Trophoblast cell (in vitro differentiated cells and primary cell): ENCODE data around the gene TLR1. TPM values are rescaled to one million over a fixed set of nuclear protein-coding genes. Genes with fewer than 3 reads are reported as not detected.

ENCODE experiments used
- DNase-seq, 2 donors: peaks; one replicate each; pipeline ENCODE4 v3.0.0-alpha.2; 2016
- H2AFZ ChIP-seq: 2 replicates; pipeline ENCODE4 v1.6.1; 2013; ENCODE audit warnings: low read length, moderate library complexity, mild to moderate bottlenecking; ENCODE audit not compliant: insufficient read depth, poor library complexity
- H2AK5ac ChIP-seq: 2 replicates; pipeline ENCODE4 v1.6.1; 2013; ENCODE audit warnings: mild to moderate bottlenecking, low read length
- H2BK120ac ChIP-seq: 2 replicates; pipeline ENCODE4 v1.6.1; 2013; ENCODE audit warnings: low read length, mild to moderate bottlenecking, moderate library complexity; ENCODE audit not compliant: insufficient read depth, poor library complexity
- H2BK12ac ChIP-seq: 2 replicates; pipeline ENCODE4 v1.6.1; 2013; ENCODE audit warnings: mild to moderate bottlenecking, low read length, moderate library complexity
- H2BK5ac ChIP-seq: 2 replicates; pipeline ENCODE4 v1.6.1; 2013; ENCODE audit warnings: low read length, low read depth, moderate library complexity, mild to moderate bottlenecking; ENCODE audit not compliant: poor library complexity
- H3K14ac ChIP-seq: 2 replicates; pipeline ENCODE4 v1.6.1; 2013; ENCODE audit warnings: mild to moderate bottlenecking, low read length
- H3K18ac ChIP-seq: 2 replicates; pipeline ENCODE4 v1.6.1; 2013; ENCODE audit warnings: mild to moderate bottlenecking, low read length
- H3K23ac ChIP-seq: 2 replicates; pipeline ENCODE4 v1.6.1; 2013; ENCODE audit warnings: low read length
- H3K27ac ChIP-seq: 2 replicates; pipeline ENCODE4 v1.5.1; 2013; ENCODE audit warnings: low read depth, mild to moderate bottlenecking, inconsistent platforms, low read length, moderate library complexity
- H3K27me3 ChIP-seq: 2 replicates; pipeline ENCODE4 v1.6.1; 2013; ENCODE audit warnings: inconsistent platforms, mild to moderate bottlenecking, low read length, moderate library complexity; ENCODE audit not compliant: insufficient read depth
- H3K36me3 ChIP-seq, 2 experiments: 1 replicate in 1 of 2; 2 replicates in 1 of 2; pipeline ENCODE4 v1.6.1; 2013; ENCODE audit warnings: low read length in 2 of 2, mild to moderate bottlenecking in 2 of 2, moderate library complexity in 1 of 2; ENCODE audit not compliant: insufficient read depth in 2 of 2, control insufficient read depth in 1 of 2
- H3K4ac ChIP-seq: 2 replicates; pipeline ENCODE4 v1.6.1; 2013; ENCODE audit warnings: low read depth, mild to moderate bottlenecking, low read length, moderate library complexity
- H3K4me1 ChIP-seq, 2 experiments: 1 replicate in 1 of 2; 2 replicates in 1 of 2; pipeline ENCODE4 v1.6.1; 2013; ENCODE audit warnings: low read length in 2 of 2, mild to moderate bottlenecking in 2 of 2, moderate library complexity in 1 of 2; ENCODE audit not compliant: insufficient read depth in 2 of 2, control insufficient read depth in 1 of 2
- H3K4me2 ChIP-seq: 2 replicates; pipeline ENCODE4 v1.6.1; 2013; ENCODE audit warnings: inconsistent platforms, mild to moderate bottlenecking, low read length, moderate library complexity
- H3K4me3 ChIP-seq: 2 replicates; pipeline ENCODE4 v1.5.1; 2013; ENCODE audit warnings: mild to moderate bottlenecking, low read depth, low read length, inconsistent platforms
- H3K79me1 ChIP-seq: one replicate; pipeline ENCODE4 v1.6.1; 2013; ENCODE audit warnings: low read length
- H3K79me2 ChIP-seq: 2 replicates; pipeline ENCODE4 v1.6.1; 2013; ENCODE audit warnings: low read length, mild to moderate bottlenecking; ENCODE audit not compliant: control insufficient read depth, insufficient read depth, poor library complexity
- H3K9ac ChIP-seq: 2 replicates; pipeline ENCODE4 v1.6.1; 2013; ENCODE audit warnings: mild to moderate bottlenecking, low read length
- H3K9me3 ChIP-seq: 2 replicates; pipeline ENCODE4 v1.6.1; 2013; ENCODE audit warnings: low read depth, mild to moderate bottlenecking, control low read depth, inconsistent platforms, low read length; ENCODE audit not compliant: insufficient read depth
- H4K12ac ChIP-seq: 2 replicates; pipeline ENCODE4 v1.6.1; 2013; ENCODE audit warnings: low read depth, mild to moderate bottlenecking, low read length, moderate library complexity
- H4K8ac ChIP-seq: 2 replicates; pipeline ENCODE4 v1.6.1; 2013; ENCODE audit warnings: low read depth, mild to moderate bottlenecking, low read length, moderate library complexity
- H4K91ac ChIP-seq: one replicate; pipeline ENCODE4 v1.6.1; 2013; ENCODE audit warnings: low read depth, mild to moderate bottlenecking, low read length, moderate library complexity
- WGBS: extraction: QIAGEN DNeasy Blood & Tissue Kit; methylation state at CpG from one replicate; pipeline ENCODE4 v1.1.7; 2013; ENCODE audit warnings: missing lambda C conversion rate; ENCODE audit not compliant: insufficient read length, insufficient coverage; ENCODE audit errors: extremely low coverage; 5-methylcytosine and 5-hydroxymethylcytosine counted together
- polyA plus RNA-seq: library from polyadenylated mRNA; stranded (reverse); fragments of 200-250 nt; gene quantifications from 2 replicates; pipeline ENCODE4 v1.2.3, GENCODE V29; 2013

The TLR1 gene, protein sequence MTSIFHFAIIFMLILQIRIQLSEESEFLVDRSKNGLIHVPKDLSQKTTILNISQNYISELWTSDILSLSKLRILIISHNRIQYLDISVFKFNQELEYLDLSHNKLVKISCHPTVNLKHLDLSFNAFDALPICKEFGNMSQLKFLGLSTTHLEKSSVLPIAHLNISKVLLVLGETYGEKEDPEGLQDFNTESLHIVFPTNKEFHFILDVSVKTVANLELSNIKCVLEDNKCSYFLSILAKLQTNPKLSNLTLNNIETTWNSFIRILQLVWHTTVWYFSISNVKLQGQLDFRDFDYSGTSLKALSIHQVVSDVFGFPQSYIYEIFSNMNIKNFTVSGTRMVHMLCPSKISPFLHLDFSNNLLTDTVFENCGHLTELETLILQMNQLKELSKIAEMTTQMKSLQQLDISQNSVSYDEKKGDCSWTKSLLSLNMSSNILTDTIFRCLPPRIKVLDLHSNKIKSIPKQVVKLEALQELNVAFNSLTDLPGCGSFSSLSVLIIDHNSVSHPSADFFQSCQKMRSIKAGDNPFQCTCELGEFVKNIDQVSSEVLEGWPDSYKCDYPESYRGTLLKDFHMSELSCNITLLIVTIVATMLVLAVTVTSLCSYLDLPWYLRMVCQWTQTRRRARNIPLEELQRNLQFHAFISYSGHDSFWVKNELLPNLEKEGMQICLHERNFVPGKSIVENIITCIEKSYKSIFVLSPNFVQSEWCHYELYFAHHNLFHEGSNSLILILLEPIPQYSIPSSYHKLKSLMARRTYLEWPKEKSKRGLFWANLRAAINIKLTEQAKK
- polyA plus RNA-seq: 0.40 and 0.44 TPM in 2 replicates

DNA sequence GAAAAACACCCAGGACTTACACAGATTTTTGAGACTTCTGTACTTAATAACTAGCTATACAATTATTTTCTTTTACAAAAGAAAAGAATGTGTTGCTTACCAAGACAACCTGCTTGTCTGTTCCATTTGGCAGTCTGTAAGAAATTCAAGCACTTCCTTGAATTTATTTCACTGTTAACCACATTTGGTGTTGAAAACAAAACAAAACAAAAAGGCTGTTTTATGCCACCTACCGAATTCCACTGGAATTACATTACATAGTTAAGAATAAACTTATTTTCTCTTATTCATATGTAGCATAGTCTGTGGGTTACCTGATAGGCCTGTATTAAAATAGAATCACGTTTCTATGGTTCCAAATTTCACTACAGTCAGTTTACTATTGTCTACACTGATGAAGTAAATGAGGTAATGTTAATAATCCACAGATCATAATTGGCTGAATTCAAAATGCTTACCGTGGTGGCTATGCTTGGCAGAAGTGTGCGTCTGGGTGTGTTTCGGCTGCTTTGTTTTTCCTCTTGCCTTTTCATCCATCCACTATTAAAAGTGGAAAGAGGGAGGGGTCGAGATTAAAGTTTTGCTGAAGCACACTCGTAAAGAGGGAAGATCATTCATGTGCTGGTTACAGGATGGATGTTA is at the start of gene TLR1:
Gene TLR1 (minus strand): TSS at position 138 of the 642 bp plus-strand sequence. CDS start 5,960 bp downstream, outside the sequence.
- no peak within 1 kb of the TSS for H4K12ac ChIP-seq
- H2BK12ac ChIP-seq: no peak within 1 kb of the TSS
- H3K79me2 ChIP-seq: no peaks in the 10 kb centered on the region
- no peaks in the 10 kb centered on the region for H3K27me3 ChIP-seq
- H3K36me3 ChIP-seq: peaks cover 0 to 3% of the 10 kb centered on the region in 2 experiments
- peak in 1 of 2 donors; percentile 64 for DNase-seq
- H2BK120ac ChIP-seq: no peak within 1 kb of the TSS
- no peak within 1 kb of the TSS for H3K27ac ChIP-seq
- H3K9me3 ChIP-seq: peaks cover 8% of the 10 kb centered on the region
- no peak within 1 kb of the TSS for H3K4ac ChIP-seq
- WGBS: no CpG with 5 or more reads among the region's 7 CpGs
- H4K8ac ChIP-seq: no peak within 1 kb of the TSS
- no peak within 1 kb of the TSS for H2BK5ac ChIP-seq
- no peak within 1 kb of the TSS for H3K23ac ChIP-seq
- H3K4me1 ChIP-seq: no peaks in the 10 kb centered on the region
- no peak within 1 kb of the TSS for H3K4me3 ChIP-seq
- no peak within 1 kb of the TSS for H2AFZ ChIP-seq
- no peak within 1 kb of the TSS for H3K14ac ChIP-seq
- no peaks in the 10 kb centered on the region for H3K79me1 ChIP-seq
- no peak within 1 kb of the TSS for H2AK5ac ChIP-seq
- H3K18ac ChIP-seq: no peak within 1 kb of the TSS
- no peak within 1 kb of the TSS for H4K91ac ChIP-seq
- H3K4me2 ChIP-seq: no peak within 1 kb of the TSS
- no peak within 1 kb of the TSS for H3K9ac ChIP-seq

DNA sequence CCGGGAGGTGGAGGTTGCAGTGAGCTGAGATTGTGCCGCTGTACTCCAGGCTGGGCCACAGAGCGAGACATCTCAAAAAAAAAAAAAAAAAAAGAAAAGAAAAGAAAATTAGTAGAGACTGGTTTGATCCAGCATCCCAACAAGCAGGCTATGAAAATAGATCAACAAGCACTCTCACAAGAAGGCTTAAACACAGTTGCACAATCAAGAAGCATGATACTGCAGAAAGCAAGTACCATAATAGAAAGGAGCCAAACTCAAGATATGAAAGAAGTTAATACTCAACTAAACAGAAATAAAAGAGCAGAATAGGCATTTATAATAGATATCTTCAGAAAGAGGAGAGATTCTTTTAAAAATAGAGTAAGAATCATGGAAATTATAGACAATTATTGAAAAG is 41.4 kb upstream of the TLR1 start:
- Histone ChIP-seq H3K4ac (no peak overlapping the region), H3K4me2 (no peak overlapping the region), H3K4me1 (no peaks in the 10 kb centered on the region), H3K18ac (no peak overlapping the region), H2AK5ac (no peak overlapping the region), H2BK120ac (no peak overlapping the region), H4K91ac (no peak overlapping the region), H2BK5ac (no peak overlapping the region), H3K79me2 (no peaks in the 10 kb centered on the region), H4K8ac (no peak overlapping the region), H3K27ac (no peak overlapping the region), H3K9ac (no peak overlapping the region), H2AFZ (no peak overlapping the region), H3K9me3 (peaks cover 3% of the 10 kb centered on the region), H3K79me1 (no peaks in the 10 kb centered on the region), H4K12ac (no peak overlapping the region), H3K4me3 (no peak overlapping the region), H2BK12ac (no peak overlapping the region), H3K23ac (no peak overlapping the region), H3K27me3 (no peaks in the 10 kb centered on the region), H3K36me3 (no peaks in the 10 kb centered on the region), H3K14ac (no peak overlapping the region)
- no CpG with 5 or more reads among the region's 3 CpGs for WGBS
- no peak for DNase-seq

DNA sequence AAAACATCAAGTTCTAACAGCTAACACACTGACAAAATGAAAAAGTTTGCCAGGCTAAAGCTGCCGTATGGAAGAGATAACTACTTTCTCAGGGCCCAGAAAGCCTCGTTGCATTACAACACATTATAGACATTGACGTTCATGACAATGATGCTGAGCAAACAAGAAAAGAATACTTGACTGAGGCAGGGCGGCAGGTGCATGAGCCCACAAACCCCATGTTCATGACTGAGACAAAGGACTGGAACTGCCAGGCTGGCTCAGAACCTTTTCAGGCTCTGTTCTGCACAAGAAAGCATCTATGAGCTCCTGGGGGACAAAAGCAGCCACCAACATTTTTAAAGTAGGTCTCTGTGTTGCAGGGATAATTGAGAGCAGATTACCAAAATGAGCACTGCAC is 38.4 kb upstream of the TLR1 start:
- Histone ChIP-seq H3K9ac (no peak overlapping the region), H2BK120ac (no peak overlapping the region), H3K4me2 (no peak overlapping the region), H3K36me3 (no peaks in the 10 kb centered on the region), H3K9me3 (peaks cover 3% of the 10 kb centered on the region), H2BK5ac (no peak overlapping the region), H3K27ac (no peak overlapping the region), H4K8ac (no peak overlapping the region), H3K79me1 (no peaks in the 10 kb centered on the region), H3K4me3 (no peak overlapping the region), H4K91ac (no peak overlapping the region), H3K23ac (no peak overlapping the region), H2AFZ (no peak overlapping the region), H3K4me1 (no peaks in the 10 kb centered on the region), H3K18ac (no peak overlapping the region), H3K4ac (no peak overlapping the region), H3K14ac (no peak overlapping the region), H2AK5ac (no peak overlapping the region), H3K79me2 (no peaks in the 10 kb centered on the region), H4K12ac (no peak overlapping the region), H2BK12ac (no peak overlapping the region), H3K27me3 (no peaks in the 10 kb centered on the region)
- DNase-seq: no peak
- WGBS: no CpG with 5 or more reads among the region's 4 CpGs

DNA sequence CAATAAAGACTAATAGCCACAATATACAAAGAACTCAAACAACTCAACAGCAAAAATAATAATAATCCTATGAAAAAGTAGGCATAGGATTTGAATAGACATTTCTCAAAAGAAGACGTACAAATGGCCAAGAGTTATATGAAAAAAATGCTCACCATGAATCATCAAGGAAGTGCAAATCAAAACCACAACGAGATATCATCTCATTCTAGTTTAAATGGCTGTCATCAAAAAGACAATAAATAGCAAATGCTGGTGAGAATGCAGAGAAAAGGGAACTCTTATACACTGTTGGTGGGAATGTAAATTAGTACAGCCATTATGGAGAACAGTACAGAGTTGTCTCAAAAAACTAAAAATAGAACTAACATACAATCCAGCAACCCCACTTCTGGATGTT is 33.3 kb upstream of the TLR1 start:
- no peak overlapping the region for H3K27ac ChIP-seq
- H3K36me3 ChIP-seq: no peaks in the 10 kb centered on the region
- no peak overlapping the region for H3K4ac ChIP-seq
- H2BK5ac ChIP-seq: no peak overlapping the region
- no peak overlapping the region for H3K18ac ChIP-seq
- H3K23ac ChIP-seq: no peak overlapping the region
- no peak overlapping the region for H2BK120ac ChIP-seq
- no peak overlapping the region for H3K4me3 ChIP-seq
- H4K12ac ChIP-seq: no peak overlapping the region
- no peak overlapping the region for H2AK5ac ChIP-seq
- H2AFZ ChIP-seq: no peak overlapping the region
- no peak overlapping the region for H2BK12ac ChIP-seq
- no peak overlapping the region for H3K9ac ChIP-seq
- no peaks in the 10 kb centered on the region for H3K27me3 ChIP-seq
- no peak overlapping the region for H4K8ac ChIP-seq
- no peak overlapping the region for H3K14ac ChIP-seq
- peaks cover 3% of the 10 kb centered on the region for H3K9me3 ChIP-seq
- WGBS: no CpG with 5 or more reads among the region's 2 CpGs
- no peak for DNase-seq
- no peaks in the 10 kb centered on the region for H3K4me1 ChIP-seq
- no peak overlapping the region for H4K91ac ChIP-seq
- H3K4me2 ChIP-seq: no peak overlapping the region
- H3K79me2 ChIP-seq: no peaks in the 10 kb centered on the region
- no peaks in the 10 kb centered on the region for H3K79me1 ChIP-seq
